Measurements from ENCODE around the gene ADCK1.
"Not testable (repeated sequence)": the region's sequence is repeated elsewhere in the genome, so short reads cannot be mapped to it uniquely, and the experiment has no call there.

The ADCK1 gene

DNA sequence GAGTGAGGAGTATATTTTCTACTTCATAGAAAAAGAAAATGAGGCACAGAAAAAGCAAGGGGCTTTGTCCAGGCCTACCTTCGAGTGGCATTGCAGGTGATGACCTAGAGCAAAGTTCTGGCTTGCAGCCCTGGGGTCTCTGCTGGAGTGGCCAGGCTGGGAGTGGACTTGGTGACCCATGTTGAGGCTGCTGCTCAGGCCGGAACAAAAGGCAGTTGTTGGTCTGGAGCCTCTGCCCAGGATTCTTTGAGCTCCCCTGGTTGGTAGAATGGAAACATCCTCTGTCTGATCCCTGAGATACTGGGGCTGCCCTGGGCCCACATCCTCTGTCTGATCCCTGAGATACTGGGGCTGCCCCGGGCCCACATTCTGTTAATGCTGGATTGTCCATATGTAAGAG is 86.1 kb downstream of the ADCK1 start:
- H3K9me2 ChIP-seq (replicated peaks; ENCODE audit: low read depth, low read length) = no peaks in the 10 kb centered on the region
- H3F3A ChIP-seq (ENCODE audit: low read depth) = no peaks in the 10 kb centered on the region
- H3K4me1 ChIP-seq (ENCODE audit: insufficient read depth, low read length, poor library complexity, severe bottlenecking) = peaks cover 13% of the 10 kb centered on the region
- H3K79me2 ChIP-seq (ENCODE audit: insufficient read depth, low read length) = no peaks in the 10 kb centered on the region
- no peak overlapping the region for H3K9ac ChIP-seq (ENCODE audit: low read depth, low read length, poor library complexity, severe bottlenecking)
- H3K36me3 ChIP-seq (ENCODE audit: insufficient read depth, low read length) = no peaks in the 10 kb centered on the region
- no peaks in the 10 kb centered on the region for H3K9me3 ChIP-seq (ENCODE audit: insufficient read depth, low read depth, low read length)
- no peak overlapping the region for H3K4me2 ChIP-seq (ENCODE audit: low read depth, low read length, poor library complexity, severe bottlenecking)
- no peak overlapping the region for H3K4me3 ChIP-seq (ENCODE audit: low read length, poor library complexity, severe bottlenecking)
- no peak for TF ChIP-seq EZH2phosphoT487 (IDR thresholded peaks at IDR 0.05; ENCODE audit: borderline replicate concordance)
- TF ChIP-seq, protein P1, sequence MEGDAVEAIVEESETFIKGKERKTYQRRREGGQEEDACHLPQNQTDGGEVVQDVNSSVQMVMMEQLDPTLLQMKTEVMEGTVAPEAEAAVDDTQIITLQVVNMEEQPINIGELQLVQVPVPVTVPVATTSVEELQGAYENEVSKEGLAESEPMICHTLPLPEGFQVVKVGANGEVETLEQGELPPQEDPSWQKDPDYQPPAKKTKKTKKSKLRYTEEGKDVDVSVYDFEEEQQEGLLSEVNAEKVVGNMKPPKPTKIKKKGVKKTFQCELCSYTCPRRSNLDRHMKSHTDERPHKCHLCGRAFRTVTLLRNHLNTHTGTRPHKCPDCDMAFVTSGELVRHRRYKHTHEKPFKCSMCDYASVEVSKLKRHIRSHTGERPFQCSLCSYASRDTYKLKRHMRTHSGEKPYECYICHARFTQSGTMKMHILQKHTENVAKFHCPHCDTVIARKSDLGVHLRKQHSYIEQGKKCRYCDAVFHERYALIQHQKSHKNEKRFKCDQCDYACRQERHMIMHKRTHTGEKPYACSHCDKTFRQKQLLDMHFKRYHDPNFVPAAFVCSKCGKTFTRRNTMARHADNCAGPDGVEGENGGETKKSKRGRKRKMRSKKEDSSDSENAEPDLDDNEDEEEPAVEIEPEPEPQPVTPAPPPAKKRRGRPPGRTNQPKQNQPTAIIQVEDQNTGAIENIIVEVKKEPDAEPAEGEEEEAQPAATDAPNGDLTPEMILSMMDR (conservative IDR thresholded peaks at IDR 0.05; ENCODE audit: low read length) = no peak
- no peaks in the 10 kb centered on the region for H4K20me1 ChIP-seq (ENCODE audit: insufficient read depth, low read length, poor library complexity, severe bottlenecking)
- no peak overlapping the region for H2AFZ ChIP-seq (ENCODE audit: low read length)
- H3K27me3 ChIP-seq (ENCODE audit: insufficient read depth, low read length, poor library complexity, severe bottlenecking) = no peaks in the 10 kb centered on the region

DNA sequence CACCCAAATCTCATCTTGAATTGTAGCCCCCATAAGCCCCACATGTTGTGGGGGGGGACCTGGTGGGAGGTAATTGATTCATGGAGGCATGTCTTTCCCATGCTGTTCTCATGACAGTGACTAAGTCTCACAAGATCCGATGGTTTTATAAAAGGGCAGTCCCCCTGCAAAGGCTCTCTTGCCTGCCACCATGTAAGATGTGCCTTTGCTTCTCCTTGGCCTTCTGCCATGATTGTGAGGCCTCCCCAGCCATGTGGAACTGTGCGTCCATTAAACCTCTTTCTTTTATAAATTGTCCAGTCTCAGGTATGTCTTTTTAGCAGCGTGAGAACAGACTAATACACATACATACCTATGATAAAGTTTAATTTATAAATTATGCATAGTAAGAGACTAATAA is 89.0 kb downstream of the ADCK1 start:
- H3K9me2 ChIP-seq (replicated peaks; ENCODE audit: low read depth, low read length); H3K36me3 ChIP-seq (ENCODE audit: insufficient read depth, low read length); H3F3A ChIP-seq (ENCODE audit: low read depth); H3K79me2 ChIP-seq (ENCODE audit: insufficient read depth, low read length); H3K27me3 ChIP-seq (ENCODE audit: insufficient read depth, low read length, poor library complexity, severe bottlenecking); H3K9me3 ChIP-seq (ENCODE audit: insufficient read depth, low read depth, low read length); H3K9ac ChIP-seq (ENCODE audit: low read depth, low read length, poor library complexity, severe bottlenecking); H3K4me1 ChIP-seq (ENCODE audit: insufficient read depth, low read length, poor library complexity, severe bottlenecking); H2AFZ ChIP-seq (ENCODE audit: low read length); H3K4me2 ChIP-seq (ENCODE audit: low read depth, low read length, poor library complexity, severe bottlenecking); H4K20me1 ChIP-seq (ENCODE audit: insufficient read depth, low read length, poor library complexity, severe bottlenecking); H3K4me3 ChIP-seq (ENCODE audit: low read length, poor library complexity, severe bottlenecking): not testable (repeated sequence)

DNA sequence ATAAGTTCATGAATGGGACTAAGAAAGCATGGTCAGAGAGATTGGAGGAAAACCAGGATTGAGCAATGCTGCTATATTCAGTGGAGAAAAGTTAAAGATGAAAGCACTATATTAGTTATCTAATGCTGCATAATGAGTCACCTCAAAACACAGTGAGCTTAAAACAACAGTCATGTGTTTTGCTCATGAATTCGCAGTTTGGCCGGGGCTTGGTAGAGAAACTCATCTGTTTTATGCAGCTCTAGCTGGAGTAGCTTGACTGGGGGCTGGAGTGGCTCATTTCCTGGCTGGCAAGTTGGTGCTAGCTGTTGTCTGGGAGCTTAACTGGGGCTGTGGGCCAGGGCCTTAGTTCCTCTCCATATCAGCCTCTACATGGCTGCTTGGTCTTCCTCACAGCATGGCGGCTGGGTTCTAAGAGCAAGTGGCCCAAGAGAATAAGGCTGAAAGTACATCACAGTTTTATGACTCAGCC is 90.1 kb downstream of the ADCK1 start:
- Histone ChIP-seq H3K4me3 (ENCODE audit: low read length, poor library complexity, severe bottlenecking) (no peak overlapping the region), H3K4me1 (ENCODE audit: insufficient read depth, low read length, poor library complexity, severe bottlenecking) (no peaks in the 10 kb centered on the region), H3K4me2 (ENCODE audit: low read depth, low read length, poor library complexity, severe bottlenecking) (no peak overlapping the region), H3K9me3 (ENCODE audit: insufficient read depth, low read depth, low read length) (no peaks in the 10 kb centered on the region), H3K36me3 (ENCODE audit: insufficient read depth, low read length) (no peaks in the 10 kb centered on the region), H3F3A (ENCODE audit: low read depth) (no peaks in the 10 kb centered on the region), H3K27me3 (ENCODE audit: insufficient read depth, low read length, poor library complexity, severe bottlenecking) (no peaks in the 10 kb centered on the region), H3K79me2 (ENCODE audit: insufficient read depth, low read length) (no peaks in the 10 kb centered on the region), H2AFZ (ENCODE audit: low read length) (no peak overlapping the region), H4K20me1 (ENCODE audit: insufficient read depth, low read length, poor library complexity, severe bottlenecking) (no peaks in the 10 kb centered on the region), H3K9ac (ENCODE audit: low read depth, low read length, poor library complexity, severe bottlenecking) (no peak overlapping the region), H3K9me2 (replicated peaks; ENCODE audit: low read depth, low read length) (no peaks in the 10 kb centered on the region)
- TF ChIP-seq, protein P1 (conservative IDR thresholded peaks at IDR 0.05; ENCODE audit: low read length) = no peak
- TF ChIP-seq EZH2phosphoT487 (IDR thresholded peaks at IDR 0.05; ENCODE audit: borderline replicate concordance) = no peak

DNA sequence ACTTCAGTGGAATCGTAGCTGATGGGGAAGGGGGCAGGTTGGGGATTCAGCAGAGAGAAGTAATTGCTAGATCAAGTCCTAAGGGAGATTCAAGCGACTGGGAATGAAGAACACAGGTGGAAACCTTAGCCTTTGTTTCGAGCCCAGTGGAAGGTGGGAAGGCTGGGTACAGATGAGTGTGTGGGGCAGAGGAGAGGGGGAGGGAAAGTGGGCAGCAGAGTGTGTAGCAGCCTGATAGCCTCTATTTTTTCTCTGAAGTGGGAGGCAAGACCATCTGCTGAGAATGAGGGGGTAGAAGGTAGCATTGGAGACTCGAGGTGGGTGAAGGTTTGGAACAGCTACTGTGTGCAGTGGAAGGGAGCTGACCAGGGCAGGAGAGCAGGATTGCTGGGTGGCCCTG is 91.0 kb downstream of the ADCK1 start:
- H2AFZ ChIP-seq (ENCODE audit: low read length) = no peak overlapping the region
- no peaks in the 10 kb centered on the region for H3F3A ChIP-seq (ENCODE audit: low read depth)
- H3K9ac ChIP-seq (ENCODE audit: low read depth, low read length, poor library complexity, severe bottlenecking) = no peak overlapping the region
- TF ChIP-seq, protein P1 (conservative IDR thresholded peaks at IDR 0.05; ENCODE audit: low read length) = no peak
- no peak for TF ChIP-seq EZH2phosphoT487 (IDR thresholded peaks at IDR 0.05; ENCODE audit: borderline replicate concordance)
- H4K20me1 ChIP-seq (ENCODE audit: insufficient read depth, low read length, poor library complexity, severe bottlenecking) = no peaks in the 10 kb centered on the region
- no peaks in the 10 kb centered on the region for H3K36me3 ChIP-seq (ENCODE audit: insufficient read depth, low read length)
- no peaks in the 10 kb centered on the region for H3K27me3 ChIP-seq (ENCODE audit: insufficient read depth, low read length, poor library complexity, severe bottlenecking)
- no peaks in the 10 kb centered on the region for H3K9me2 ChIP-seq (replicated peaks; ENCODE audit: low read depth, low read length)
- H3K4me2 ChIP-seq (ENCODE audit: low read depth, low read length, poor library complexity, severe bottlenecking) = no peak overlapping the region
- no peaks in the 10 kb centered on the region for H3K4me1 ChIP-seq (ENCODE audit: insufficient read depth, low read length, poor library complexity, severe bottlenecking)
- H3K79me2 ChIP-seq (ENCODE audit: insufficient read depth, low read length) = no peaks in the 10 kb centered on the region
- H3K4me3 ChIP-seq (ENCODE audit: low read length, poor library complexity, severe bottlenecking) = no peak overlapping the region
- H3K9me3 ChIP-seq (ENCODE audit: insufficient read depth, low read depth, low read length) = no peaks in the 10 kb centered on the region
